ENCODE results near the gene KMT2D.
A peak's percentile ranks its signal among the peaks of the same experiment; 100 is the strongest.
"Not testable (repeated sequence)": the region's sequence is repeated elsewhere in the genome, so short reads cannot be mapped to it uniquely, and the experiment has no call there.

Gene KMT2D

GRCh38 chr12:49066120-49066519 is 5.5 kb upstream of the KMT2D start:
- Mint-ChIP-seq H3K27ac (no peak overlapping the region), H3K36me3 (peaks cover 2% of the 10 kb centered on the region), H3K4me1 (ENCODE audit: low read depth) (peaks cover 28% of the 10 kb centered on the region), H3K27me3 (no peaks in the 10 kb centered on the region), H3K9me3 (ENCODE audit: low read depth) (no peaks in the 10 kb centered on the region), H3K4me3 (no peak overlapping the region)

- Mint-ChIP-seq H3K9me3 (ENCODE audit: low read depth) (no peaks in the 10 kb centered on the region), H3K27ac (no peak overlapping the region), H3K36me3 (peaks cover 2% of the 10 kb centered on the region), H3K27me3 (no peaks in the 10 kb centered on the region), H3K4me3 (no peak overlapping the region), H3K4me1 (ENCODE audit: low read depth) (peaks cover 24% of the 10 kb centered on the region)
These were observed 4.2 kb upstream of the KMT2D start for GRCh38 chr12:49064767-49065152.

GRCh38 chr12:49061916-49062315 is 1.3 kb upstream of the KMT2D start:
- peaks cover 30% of the 10 kb centered on the region for H3K4me1 Mint-ChIP-seq (ENCODE audit: low read depth)
- H3K36me3 Mint-ChIP-seq; H3K9me3 Mint-ChIP-seq (ENCODE audit: low read depth); H3K27ac Mint-ChIP-seq; H3K27me3 Mint-ChIP-seq: not testable (repeated sequence)
- peak overlapping the region; percentile 92 for H3K4me3 Mint-ChIP-seq

- Mint-ChIP-seq H3K36me3 (peaks cover 2% of the 10 kb centered on the region), H3K27ac (peak overlapping the region; percentile 98), H3K9me3 (ENCODE audit: low read depth) (no peaks in the 10 kb centered on the region), H3K4me1 (ENCODE audit: low read depth) (peaks cover 37% of the 10 kb centered on the region), H3K27me3 (no peaks in the 10 kb centered on the region), H3K4me3 (peak overlapping the region; percentile 92)
These were observed 610 bp upstream of the KMT2D start for GRCh38 chr12:49061157-49061650.

- H3K4me3 Mint-ChIP-seq, result peak overlapping the region; percentile 93
- H3K27ac Mint-ChIP-seq, result peak overlapping the region; percentile 92
- H3K36me3 Mint-ChIP-seq, result peaks cover 4% of the 10 kb centered on the region
- H3K9me3 Mint-ChIP-seq (ENCODE audit: low read depth), result no peaks in the 10 kb centered on the region
- H3K4me1 Mint-ChIP-seq (ENCODE audit: low read depth), result peaks cover 53% of the 10 kb centered on the region
- H3K27me3 Mint-ChIP-seq, result no peaks in the 10 kb centered on the region
These were observed 1.1 kb downstream of the KMT2D start for GRCh38 chr12:49059299-49060171.

GRCh38 chr12:49059045-49059298 is 1.6 kb downstream of the KMT2D start:
- Mint-ChIP-seq H3K27me3 (no peaks in the 10 kb centered on the region), H3K36me3 (peaks cover 2% of the 10 kb centered on the region), H3K27ac (peak overlapping the region; percentile 92), H3K4me1 (ENCODE audit: low read depth) (peaks cover 54% of the 10 kb centered on the region), H3K4me3 (peak overlapping the region; percentile 93), H3K9me3 (ENCODE audit: low read depth) (no peaks in the 10 kb centered on the region)

GRCh38 chr12:49058366-49059044 is 2.1 kb downstream of the KMT2D start:
- Mint-ChIP-seq H3K36me3 (peaks cover 2% of the 10 kb centered on the region), H3K27ac (peak overlapping the region; percentile 92), H3K4me3 (peak overlapping the region; percentile 93), H3K9me3 (ENCODE audit: low read depth) (no peaks in the 10 kb centered on the region), H3K27me3 (no peaks in the 10 kb centered on the region), H3K4me1 (ENCODE audit: low read depth) (peaks cover 52% of the 10 kb centered on the region)

- Mint-ChIP-seq H3K4me1 (ENCODE audit: low read depth) (peaks cover 52% of the 10 kb centered on the region), H3K27ac (peak overlapping the region; percentile 92), H3K9me3 (ENCODE audit: low read depth) (no peaks in the 10 kb centered on the region), H3K27me3 (no peaks in the 10 kb centered on the region), H3K36me3 (peaks cover 2% of the 10 kb centered on the region), H3K4me3 (peak overlapping the region; percentile 93)
These were observed 2.7 kb downstream of the KMT2D start for GRCh38 chr12:49057888-49058287.

GRCh38 chr12:49055978-49056754 is 4.4 kb downstream of the KMT2D start:
- no peaks in the 10 kb centered on the region for H3K27me3 Mint-ChIP-seq
- peaks cover 2% of the 10 kb centered on the region for H3K36me3 Mint-ChIP-seq
- peak overlapping the region; percentile 93 for H3K4me3 Mint-ChIP-seq
- peaks cover 48% of the 10 kb centered on the region for H3K4me1 Mint-ChIP-seq (ENCODE audit: low read depth)
- no peaks in the 10 kb centered on the region for H3K9me3 Mint-ChIP-seq (ENCODE audit: low read depth)
- peak overlapping the region; percentile 69 for H3K27ac Mint-ChIP-seq

GRCh38 chr12:49055092-49055491 is 5.5 kb downstream of the KMT2D start:
- no peaks in the 10 kb centered on the region for H3K9me3 Mint-ChIP-seq (ENCODE audit: low read depth)
- peaks cover 46% of the 10 kb centered on the region for H3K4me1 Mint-ChIP-seq (ENCODE audit: low read depth)
- H3K4me3 Mint-ChIP-seq, result peak overlapping the region; percentile 24
- H3K36me3 Mint-ChIP-seq, result peaks cover 2% of the 10 kb centered on the region
- no peak overlapping the region for H3K27ac Mint-ChIP-seq
- H3K27me3 Mint-ChIP-seq, result no peaks in the 10 kb centered on the region

- Mint-ChIP-seq H3K4me1 (ENCODE audit: low read depth) (peaks cover 46% of the 10 kb centered on the region), H3K27ac (no peak overlapping the region), H3K4me3 (peak overlapping the region; percentile 24), H3K36me3 (peaks cover 2% of the 10 kb centered on the region), H3K27me3 (no peaks in the 10 kb centered on the region), H3K9me3 (ENCODE audit: low read depth) (no peaks in the 10 kb centered on the region)
These were observed 6.1 kb downstream of the KMT2D start for GRCh38 chr12:49054524-49054923.

- Mint-ChIP-seq H3K27ac (no peak overlapping the region), H3K27me3 (no peaks in the 10 kb centered on the region), H3K4me3 (no peak overlapping the region), H3K36me3 (peaks cover 2% of the 10 kb centered on the region), H3K4me1 (ENCODE audit: low read depth) (peaks cover 46% of the 10 kb centered on the region), H3K9me3 (ENCODE audit: low read depth) (no peaks in the 10 kb centered on the region)
These were observed 6.5 kb downstream of the KMT2D start for GRCh38 chr12:49054096-49054495.

GRCh38 chr12:49052451-49053208 is 8.0 kb downstream of the KMT2D start:
- Mint-ChIP-seq H3K27me3 (no peaks in the 10 kb centered on the region), H3K9me3 (ENCODE audit: low read depth) (no peaks in the 10 kb centered on the region), H3K27ac (no peak overlapping the region), H3K4me1 (ENCODE audit: low read depth) (peaks cover 36% of the 10 kb centered on the region), H3K36me3 (peaks cover 5% of the 10 kb centered on the region), H3K4me3 (no peak overlapping the region)

GRCh38 chr12:49051777-49052438 is 8.7 kb downstream of the KMT2D start:
- Mint-ChIP-seq H3K36me3 (peaks cover 5% of the 10 kb centered on the region), H3K27ac (no peak overlapping the region)

More at GRCh38 chr12:49051777-49052438, 8.7 kb downstream of the KMT2D start:
- peaks cover 29% of the 10 kb centered on the region for H3K4me1 Mint-ChIP-seq (ENCODE audit: low read depth)
- H3K27me3 Mint-ChIP-seq, result no peaks in the 10 kb centered on the region
- H3K4me3 Mint-ChIP-seq, result no peak overlapping the region
- H3K9me3 Mint-ChIP-seq (ENCODE audit: low read depth), result no peaks in the 10 kb centered on the region

Measured in activated naive CD8-positive, alpha-beta T cell (primary cell).